OCI-LY7 (cell line): Measurements from ENCODE around the gene C1QL2.

Experiments used
- EZH2phosphoT487 ChIP-seq: fragments of 200-600 bp; sonication (generic); IDR thresholded peaks from 2 replicates; pipeline ENCODE4 v1.6.1; 2018; ENCODE audit warnings: low read depth, borderline replicate concordance, mild to moderate bottlenecking, mixed run types, antibody characterized with exemption, low read length, moderate library complexity, mixed read lengths
- TF ChIP-seq, protein P1 (sequence below): fragments of 200-600 bp; sonication (generic); conservative IDR thresholded peaks from 2 replicates; pipeline ENCODE4 v1.5.1; 2014; ENCODE audit warnings: mild to moderate bottlenecking, antibody characterized with exemption, low read length, moderate library complexity, mixed read lengths

GRCh38 chr2:119136872-119137271 is 21.7 kb downstream of the C1QL2 start:
- TF ChIP-seq, protein P1, sequence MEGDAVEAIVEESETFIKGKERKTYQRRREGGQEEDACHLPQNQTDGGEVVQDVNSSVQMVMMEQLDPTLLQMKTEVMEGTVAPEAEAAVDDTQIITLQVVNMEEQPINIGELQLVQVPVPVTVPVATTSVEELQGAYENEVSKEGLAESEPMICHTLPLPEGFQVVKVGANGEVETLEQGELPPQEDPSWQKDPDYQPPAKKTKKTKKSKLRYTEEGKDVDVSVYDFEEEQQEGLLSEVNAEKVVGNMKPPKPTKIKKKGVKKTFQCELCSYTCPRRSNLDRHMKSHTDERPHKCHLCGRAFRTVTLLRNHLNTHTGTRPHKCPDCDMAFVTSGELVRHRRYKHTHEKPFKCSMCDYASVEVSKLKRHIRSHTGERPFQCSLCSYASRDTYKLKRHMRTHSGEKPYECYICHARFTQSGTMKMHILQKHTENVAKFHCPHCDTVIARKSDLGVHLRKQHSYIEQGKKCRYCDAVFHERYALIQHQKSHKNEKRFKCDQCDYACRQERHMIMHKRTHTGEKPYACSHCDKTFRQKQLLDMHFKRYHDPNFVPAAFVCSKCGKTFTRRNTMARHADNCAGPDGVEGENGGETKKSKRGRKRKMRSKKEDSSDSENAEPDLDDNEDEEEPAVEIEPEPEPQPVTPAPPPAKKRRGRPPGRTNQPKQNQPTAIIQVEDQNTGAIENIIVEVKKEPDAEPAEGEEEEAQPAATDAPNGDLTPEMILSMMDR, result no peak
- no peak for TF ChIP-seq EZH2phosphoT487
